ENCODE measurements around the gene PHLDA1. TPM values are rescaled to one million over a fixed set of nuclear protein-coding genes. Genes with fewer than 3 reads are reported as not detected.

PHLDA1 gene
- total and polyA plus RNA-seq, 9 of the 15 experiments (the other 6 are each of a cell fraction or from before 2014, with no cell fraction given): 0.15 to 2.9 (median 0.54) TPM

- TF ChIP-seq ZBTB34 (CRISPR knock-in tag; IDR thresholded peaks at IDR 0.05) (no peak), TAL1 (IDR thresholded peaks at IDR 0.05) (no peak), ZNF444 (CRISPR knock-in tag; IDR thresholded peaks at IDR 0.05) (no peak), ZNF318 (IDR thresholded peaks at IDR 0.05; ENCODE audit: borderline replicate concordance in 1 of 2, low read depth in 1 of 2) (no peak), BRD9 (IDR thresholded peaks at IDR 0.05; ENCODE audit: low read depth, partially characterized antibody) (no peak), MEF2A (IDR thresholded peaks at IDR 0.05; ENCODE audit: control insufficient read depth, low read depth, low read length) (no peak), GATAD2B (IDR thresholded peaks at IDR 0.05; ENCODE audit: borderline replicate concordance) (no peak), E2F8 (IDR thresholded peaks at IDR 0.05; ENCODE audit: low read depth, partially characterized antibody) (no peak), CHD1 (IDR thresholded peaks at IDR 0.05; ENCODE audit: low read length) (no peak), SFPQ (IDR thresholded peaks at IDR 0.05; ENCODE audit: low read depth, low read length) (no peak)
Observed at GRCh38 chr12:75984577-75985182, 46.9 kb downstream of the PHLDA1 start (continued).

Data from K562 (cell line).